Peyer's patch (tissue), 4 donors: ENCODE measurements around the gene ARHGAP22. TPM values are rescaled to one million over a fixed set of nuclear protein-coding genes. Genes with fewer than 3 reads are reported as not detected.

Experiments used
- DNase-seq, 3 donors: peaks; one replicate each; pipeline ENCODE4 v3.0.0-alpha.2; 2017 to 2019
- H3K27ac ChIP-seq, 4 donors: fragments of 200-600 bp; sonication (generic); one replicate each; pipeline ENCODE4 v1.5.1; 2016 to 2019
- H3K27me3 ChIP-seq, 2 donors: fragments of 200-600 bp; sonication (generic); one replicate each; pipeline ENCODE4 v1.5.1; 2019
- H3K36me3 ChIP-seq, 3 donors: fragments of 200-600 bp; sonication (generic); one replicate each; pipeline ENCODE4 v1.5.1; 2016 to 2019
- H3K4me1 ChIP-seq, 4 donors: fragments of 200-600 bp; sonication (generic); one replicate each; pipeline ENCODE4 v1.5.1; 2016 to 2019
- H3K4me3 ChIP-seq, 4 donors: fragments of 200-600 bp; sonication (generic); 1 replicate in 3 of 4; 2 replicates in 1 of 4; pipeline ENCODE4 v1.5.1; 2016 to 2019; ENCODE audit warnings: mild to moderate bottlenecking in 1 of 4
- H3K9me3 ChIP-seq, 4 donors: fragments of 200-600 bp; sonication (generic); one replicate each; pipeline ENCODE4 v1.5.1; 2016 to 2019; ENCODE audit warnings: mild to moderate bottlenecking in 1 of 4
- CTCF ChIP-seq, 6 experiments: fragments of 450-650 bp in 4 of 6; fragments of 200-600 bp in 2 of 6; sonication (generic) in 1 of 6; IDR thresholded peaks; one replicate each; pipeline ENCODE4 v1.5.1; 2017 to 2019; ENCODE audit warnings: antibody characterized with exemption in 6 of 6, mild to moderate bottlenecking in 3 of 6, moderate library complexity in 1 of 6
- POLR2A ChIP-seq, 2 donors: fragments of 450-650 bp; IDR thresholded peaks; one replicate each; pipeline ENCODE4 v1.5.1; 2017; ENCODE audit warnings: antibody characterized with exemption in 2 of 2, mild to moderate bottlenecking in 2 of 2, moderate library complexity in 2 of 2
- total RNA-seq, 4 donors: library from RNA; depleted of rRNA; stranded (reverse); fragments of >200 nt; gene quantifications; one replicate each; pipeline ENCODE4 v1.1.0, GENCODE V29; 2016

The ARHGAP22 gene
- total RNA-seq, 4 donors from 2014 or later, result 1.9 to 10.7 (median 8.3) TPM; not detected in 1

- H3K9me3 ChIP-seq, result no peaks in the 10 kb centered on the region
- no peak overlapping the region for H3K4me3 ChIP-seq
- no peak overlapping the region for H3K27ac ChIP-seq
- H3K36me3 ChIP-seq, result no peaks in the 10 kb centered on the region
- no peaks in the 10 kb centered on the region for H3K4me1 ChIP-seq
- TF ChIP-seq POLR2A (IDR thresholded peaks at IDR 0.05), result no peak
- no peak for TF ChIP-seq CTCF (IDR thresholded peaks at IDR 0.05)
- peak in 1 of 3 donors; percentile 26 for DNase-seq
- no peaks in the 10 kb centered on the region for H3K27me3 ChIP-seq
Observed at GRCh38 chr10:48464121-48464870, 140.6 kb downstream of the ARHGAP22 start.

- DNase-seq, result peak; percentile 1 to 36 (median 24)
- H3K27me3 ChIP-seq, result no peaks in the 10 kb centered on the region
- H3K36me3 ChIP-seq, result no peaks in the 10 kb centered on the region
- H3K27ac ChIP-seq, result no peak overlapping the region
- no peak overlapping the region for H3K4me3 ChIP-seq
- TF ChIP-seq POLR2A (IDR thresholded peaks at IDR 0.05) (no peak), CTCF (IDR thresholded peaks at IDR 0.05) (no peak)
- no peaks in the 10 kb centered on the region for H3K9me3 ChIP-seq
- H3K4me1 ChIP-seq, result no peaks in the 10 kb centered on the region
Observed at GRCh38 chr10:48463318-48464003, 141.4 kb downstream of the ARHGAP22 start.

- Histone ChIP-seq H3K27me3 (no peaks in the 10 kb centered on the region), H3K9me3 (no peaks in the 10 kb centered on the region), H3K36me3 (no peaks in the 10 kb centered on the region), H3K4me3 (no peak overlapping the region), H3K4me1 (no peaks in the 10 kb centered on the region), H3K27ac (no peak overlapping the region)
- TF ChIP-seq POLR2A (IDR thresholded peaks at IDR 0.05) (no peak), CTCF (IDR thresholded peaks at IDR 0.05) (no peak)
- DNase-seq, result peak in 2 of 3 donors; percentile 31 to 42
Observed at GRCh38 chr10:48462482-48463020, 142.3 kb downstream of the ARHGAP22 start.

GRCh38 chr10:48461623-48462481 lies 143.0 kb downstream of the ARHGAP22 start:
- H3K27ac ChIP-seq, result no peak overlapping the region
- peaks cover 0 to 4% (median 0%) of the 10 kb centered on the region in 4 donors for H3K4me1 ChIP-seq
- H3K36me3 ChIP-seq, result no peaks in the 10 kb centered on the region
- no peak overlapping the region for H3K4me3 ChIP-seq
- TF ChIP-seq POLR2A (IDR thresholded peaks at IDR 0.05) (no peak), CTCF (IDR thresholded peaks at IDR 0.05) (no peak)
- no peaks in the 10 kb centered on the region for H3K27me3 ChIP-seq
- no peaks in the 10 kb centered on the region for H3K9me3 ChIP-seq
- peak in 1 of 3 donors; percentile 34 for DNase-seq

- no peak overlapping the region for H3K27ac ChIP-seq
- no peak overlapping the region for H3K4me3 ChIP-seq
- no peaks in the 10 kb centered on the region for H3K36me3 ChIP-seq
- peaks cover 0 to 10% (median 0%) of the 10 kb centered on the region in 4 donors for H3K4me1 ChIP-seq
- TF ChIP-seq CTCF (IDR thresholded peaks at IDR 0.05) (no peak), POLR2A (IDR thresholded peaks at IDR 0.05) (no peak)
- DNase-seq, result no peak
- H3K9me3 ChIP-seq, result no peaks in the 10 kb centered on the region
- H3K27me3 ChIP-seq, result no peaks in the 10 kb centered on the region
Observed at GRCh38 chr10:48460182-48460581, 144.7 kb downstream of the ARHGAP22 start.
